Astrocyte (in vitro differentiated cells and primary cell): Measurements from ENCODE around the gene ADH1A.
"Not testable (repeated sequence)": the region's sequence is repeated elsewhere in the genome, so short reads cannot be mapped to it uniquely, and the experiment has no call there.

ENCODE experiments used
- CTCF ChIP-seq: IDR thresholded peaks from 2 replicates; pipeline ENCODE4 v1.5.1; 2011; ENCODE audit warnings: low read depth, mild to moderate bottlenecking, inconsistent platforms, low read length, moderate library complexity; ENCODE audit not compliant: insufficient read depth
- EZH2 ChIP-seq: IDR thresholded peaks from 2 replicates; pipeline ENCODE4 v1.6.1; 2012; ENCODE audit warnings: mild to moderate bottlenecking, low read length, inconsistent platforms; ENCODE audit not compliant: insufficient read depth

- not testable (repeated sequence) for TF ChIP-seq CTCF, EZH2
Measured at GRCh38 chr4:99233397-99233796, 57.4 kb downstream of the ADH1A start.
